GM12891 (cell line): ENCODE results near the gene MYH6.

Experiments
- PAX5 ChIP-seq: IDR thresholded peaks from 2 replicates; pipeline ENCODE4 v1.6.1; 2011; ENCODE audit warnings: low read length, moderate library complexity, mild to moderate bottlenecking; ENCODE audit not compliant: insufficient read depth, severe bottlenecking
- POLR2A ChIP-seq: IDR thresholded peaks from 2 replicates; pipeline ENCODE4 v1.6.1; 2011; ENCODE audit warnings: low read depth, low read length, control low read depth
- POLR2AphosphoS5 ChIP-seq: IDR thresholded peaks from 2 replicates; pipeline ENCODE4 v1.6.1; 2011; ENCODE audit warnings: low read depth, low read length, control low read depth
- POU2F2 ChIP-seq: IDR thresholded peaks from 2 replicates; pipeline ENCODE4 v1.6.1; 2011; ENCODE audit warnings: low read depth, mild to moderate bottlenecking, control low read depth, low read length, moderate library complexity
- TAF1 ChIP-seq: IDR thresholded peaks from 2 replicates; pipeline ENCODE4 v1.6.1; 2011; ENCODE audit warnings: low read depth, low read length, control low read depth

GRCh38 chr14:23372509-23372908 is 35.6 kb downstream of the MYH6 start, which contains the start of gene IL25:
- TF ChIP-seq TAF1 = no peak
- no peak for TF ChIP-seq POLR2A
- no peak for TF ChIP-seq POLR2AphosphoS5
- no peak for TF ChIP-seq POU2F2
- no peak for TF ChIP-seq PAX5
